Endothelial cell of umbilical vein (primary cell): ENCODE measurements around the gene NLRC3. TPM values are rescaled to one million over a fixed set of nuclear protein-coding genes. Genes with fewer than 3 reads are reported as not detected.

Source experiments
- BruUV-seq: library from RNA; stranded (reverse); fragments of 400-500 nt; replicated peaks from 2 replicates; lab custom pipeline; 2021; lab: Mats Ljungman, UMichigan
- CTCF ChIA-PET: fragments of 300-600, 350-600 bp; sonication (Branson Sonifier 250); formaldehyde crosslinking; loops from one replicate; lab custom pipeline; 2021; ENCODE audit warnings: antibody characterized with exemption, inconsistent platforms; lab: Charles Lee
- POLR2A ChIA-PET: fragments of 300-600, 350-600 bp; sonication (Branson Sonifier 250); formaldehyde crosslinking; loops from one replicate; lab custom pipeline; 2021; ENCODE audit warnings: antibody characterized with exemption, inconsistent platforms; lab: Charles Lee
- DNase-seq: peaks from one replicate; pipeline ENCODE4 v3.0.0-alpha.2; 2011; ENCODE audit warnings: low read depth, low spot score
- FAIRE-seq: peaks from 2 replicates; lab custom pipeline; 2011; peaks lifted over from hg19 to GRCh38; lab: Jason Lieb, UNC
- H2AFZ ChIP-seq: 2 replicates; pipeline ENCODE4 v1.6.0; 2012; ENCODE audit warnings: low read depth, low read length, control low read depth, inconsistent platforms
- H3K27ac ChIP-seq: 2 replicates; pipeline ENCODE4 v1.5.1; 2011; ENCODE audit warnings: low read depth, mild to moderate bottlenecking, control low read depth, low read length, moderate library complexity; ENCODE audit not compliant: insufficient read depth
- H3K27me3 ChIP-seq, 2 experiments: 2 replicates each; pipeline versions ENCODE4 v1.6.0 to v1.6.1; 2011; ENCODE audit warnings: low read length in 2 of 2, mixed read lengths in 1 of 2; ENCODE audit not compliant: control insufficient read depth in 2 of 2, insufficient read depth in 2 of 2
- H3K36me3 ChIP-seq, 2 experiments: 2 replicates in 1 of 2; 3 replicates in 1 of 2; pipeline ENCODE4 v1.5.1; 2011; ENCODE audit warnings: low read length in 2 of 2, mild to moderate bottlenecking in 1 of 2, moderate library complexity in 1 of 2; ENCODE audit not compliant: control insufficient read depth in 2 of 2, insufficient read depth in 2 of 2; ENCODE audit errors: extremely low read depth in 1 of 2
- H3K4me1 ChIP-seq: 3 replicates; pipeline ENCODE4 v1.5.1; 2011; ENCODE audit warnings: mild to moderate bottlenecking, low read length; ENCODE audit not compliant: control insufficient read depth, insufficient read depth; ENCODE audit errors: extremely low read depth
- H3K4me2 ChIP-seq: 2 replicates; pipeline ENCODE4 v1.6.1; 2011; ENCODE audit warnings: low read length, control low read depth, mixed read lengths; ENCODE audit not compliant: insufficient read depth
- H3K4me3 ChIP-seq, 3 experiments: fragments of 200-600 bp in 1 of 3; sonication (generic), shearing (Covaris generic) in 1 of 3; replicated peaks in 1 of 3; 2 replicates each; pipeline ENCODE4 v1.5.1; 2011 to 2016; ENCODE audit warnings: control low read depth in 3 of 3, low read length in 3 of 3, mild to moderate bottlenecking in 2 of 3, inconsistent platforms in 1 of 3, low read depth in 1 of 3, moderate library complexity in 1 of 3; ENCODE audit not compliant: insufficient read depth in 1 of 3
- H3K79me2 ChIP-seq: 2 replicates; pipeline ENCODE4 v1.6.0; 2012; ENCODE audit warnings: low read length, inconsistent platforms; ENCODE audit not compliant: control insufficient read depth, insufficient read depth
- H3K9ac ChIP-seq: replicated peaks from 2 replicates; pipeline ENCODE3; 2011; ENCODE audit warnings: low read length, control low read depth; ENCODE audit not compliant: insufficient read depth; ENCODE audit errors: extremely low read depth
- H3K9me1 ChIP-seq: replicated peaks from 3 replicates; pipeline ENCODE4 v1.6.0; 2011; ENCODE audit warnings: mild to moderate bottlenecking, low read length; ENCODE audit not compliant: control insufficient read depth, insufficient read depth; ENCODE audit errors: extremely low read depth
- H3K9me3 ChIP-seq: replicated peaks from 2 replicates; pipeline ENCODE4 v1.5.1; 2012; ENCODE audit warnings: low read length, inconsistent platforms; ENCODE audit not compliant: control insufficient read depth, insufficient read depth
- H4K20me1 ChIP-seq: replicated peaks from 2 replicates; pipeline ENCODE3; 2011; ENCODE audit warnings: mild to moderate bottlenecking, low read length; ENCODE audit not compliant: control insufficient read depth, insufficient read depth; ENCODE audit errors: extremely low read depth
- CTCF ChIP-seq, 2 donors: IDR thresholded peaks; 1 replicate in 1 of 2; 2 replicates in 1 of 2; pipeline ENCODE4 v1.5.1; 2011; ENCODE audit warnings: low read length in 2 of 2, mild to moderate bottlenecking in 2 of 2, moderate library complexity in 2 of 2, control low read depth in 1 of 2, inconsistent platforms in 1 of 2, low read depth in 1 of 2; ENCODE audit not compliant: insufficient read depth in 1 of 2; ENCODE audit errors: extremely low read depth in 1 of 2
- EZH2 ChIP-seq: IDR thresholded peaks from 2 replicates; pipeline ENCODE4 v1.6.1; 2012; ENCODE audit warnings: borderline replicate concordance, low read depth, mild to moderate bottlenecking, moderate library complexity, low read length, inconsistent platforms; ENCODE audit not compliant: severe bottlenecking
- FOS ChIP-seq: IDR thresholded peaks from 2 replicates; pipeline ENCODE4 v1.6.1; 2011; ENCODE audit warnings: mild to moderate bottlenecking, low read length, moderate library complexity, borderline replicate concordance; ENCODE audit not compliant: insufficient read depth
- GATA2 ChIP-seq: IDR thresholded peaks from 2 replicates; pipeline ENCODE4 v1.7.0; 2011; ENCODE audit warnings: low read depth, mild to moderate bottlenecking, moderate library complexity, mixed read lengths, low read length; ENCODE audit not compliant: insufficient read length, insufficient read depth
- JUN ChIP-seq: IDR thresholded peaks from 2 replicates; pipeline ENCODE4 v1.6.1; 2011; ENCODE audit warnings: borderline replicate concordance, low read depth; ENCODE audit not compliant: insufficient read length, insufficient read depth
- MAX ChIP-seq: IDR thresholded peaks from 2 replicates; pipeline ENCODE4 v1.6.1; 2011; ENCODE audit not compliant: insufficient read depth, insufficient read length
- MYC ChIP-seq: IDR thresholded peaks from one replicate; pipeline ENCODE4 v1.6.1; 2011; ENCODE audit warnings: mild to moderate bottlenecking, low read depth, low read length
- POLR2A ChIP-seq: IDR thresholded peaks from 2 replicates; pipeline ENCODE4 v1.6.1; 2012; ENCODE audit warnings: low read depth, mild to moderate bottlenecking, control low read depth, low read length
- POLR2AphosphoS5 ChIP-seq: IDR thresholded peaks from 2 replicates; pipeline ENCODE4 v1.6.1; 2012; ENCODE audit warnings: low read depth, mild to moderate bottlenecking, control low read depth, low read length, moderate library complexity; ENCODE audit not compliant: insufficient read depth
- dilution Hi-C: fragments of 300-500 bp; cut with MboI; formaldehyde crosslinking; loops from one replicate; pipeline ENCODE4 v1.15.0; 2019; ENCODE audit warnings: low sequenced_read_pairs; ENCODE audit not compliant: extremely low pct_ligation_motif_present
- intact Hi-C: fragments of 100-400 bp; cut with micrococcal nuclease; formaldehyde crosslinking; loops from one replicate; pipeline ENCODE4 v1.10.0; 2022
- polyA plus RNA-seq, 4 experiments: library from polyadenylated mRNA; depleted of rRNA in 3 of 4; stranded (reverse) in 3 of 4; unstranded in 1 of 4; fragments of >200 nt; gene quantifications; 2 replicates each; pipeline versions ENCODE4 v1.2.1 to v1.2.3, GENCODE V29; 2011 to 2012; ENCODE audit warnings: missing spikeins in 1 of 4
- total RNA-seq: library from RNA; stranded (reverse); gene quantifications from 2 replicates; pipeline ENCODE4 v1.2.3, GENCODE V29; 2021

NLRC3 gene
- total and polyA plus RNA-seq, 2 donors (not counting 3 experiments of a cell fraction or from before 2014, with no cell fraction given) = 0.84 to 3.4 TPM

- Histone ChIP-seq H4K20me1 (no peaks in the 10 kb centered on the region), H3K36me3 (peaks cover 0 to 13% of the 10 kb centered on the region in 2 experiments), H3K4me1 (no peaks in the 10 kb centered on the region), H3K4me2 (no peak overlapping the region), H3K27ac (no peak overlapping the region), H3K27me3 (no peaks in the 10 kb centered on the region), H3K9me3 (no peaks in the 10 kb centered on the region), H3K9me1 (no peaks in the 10 kb centered on the region), H3K79me2 (no peaks in the 10 kb centered on the region), H3K9ac (no peak overlapping the region), H2AFZ (no peak overlapping the region), H3K4me3 (no peak overlapping the region)
- intact Hi-C loops = no loop called here
- CTCF ChIA-PET = no interaction called here
- TF ChIP-seq POLR2A = no peak
- no peak for TF ChIP-seq POLR2AphosphoS5
- no peak for TF ChIP-seq EZH2
- TF ChIP-seq MAX = no peak
- TF ChIP-seq CTCF (IDR thresholded peaks at IDR 0.05; ENCODE audit: extremely low read depth in 1 of 2, insufficient read depth in 1 of 2, low read depth in 1 of 2, low read length in 2 of 2) = no peak
- TF ChIP-seq JUN = no peak
- no peak for TF ChIP-seq FOS
- TF ChIP-seq GATA2 = no peak
- no peak for TF ChIP-seq MYC
- BruUV-seq = no TSS peak
- POLR2A ChIA-PET = no interaction called here
- DNase-seq (no peak), FAIRE-seq (no peak)
- dilution Hi-C loops = loop anchor here (5.0 kb wide), 1 partner anchor 44 kb away; no protein-coding TSS in a partner anchor
Measured at GRCh38 chr16:3538222-3538621, 39.0 kb downstream of the NLRC3 start.
